Spleen (tissue), 3 donors: ENCODE results near the gene KLRC2.

ENCODE experiments used
- POLR2A ChIP-seq, 3 donors: fragments of 450-650 bp; IDR thresholded peaks; one replicate each; pipeline ENCODE4 v1.5.1; 2017; ENCODE audit warnings: antibody characterized with exemption in 3 of 3, mild to moderate bottlenecking in 1 of 3
- POLR2AphosphoS5 ChIP-seq, 3 donors: sonication (generic); formaldehyde crosslinking; IDR thresholded peaks; one replicate each; pipeline ENCODE4 v1.5.1; 2017; ENCODE audit warnings: antibody characterized with exemption in 3 of 3

DNA sequence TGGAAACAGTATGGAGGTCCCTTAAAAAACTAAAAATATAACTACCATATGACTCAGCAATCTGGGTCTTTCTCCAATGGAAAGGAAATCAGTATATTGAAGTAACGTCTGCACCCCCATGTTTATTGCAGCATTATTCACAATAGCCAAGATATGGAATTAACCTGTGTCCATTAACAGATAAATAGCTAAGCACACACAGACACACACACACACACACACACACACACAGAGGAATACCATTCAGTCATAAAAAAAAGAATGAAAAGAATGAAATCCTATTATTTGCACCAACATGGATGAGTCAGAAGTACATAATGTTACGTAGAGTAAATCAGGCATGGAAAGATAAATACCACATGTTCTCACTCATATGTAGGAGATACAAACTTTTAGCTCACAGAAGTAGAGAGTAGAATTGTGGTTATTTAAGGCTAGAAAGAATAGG, 50.6 kb downstream of the KLRC2 start:
- no peak for TF ChIP-seq POLR2AphosphoS5 (IDR thresholded peaks at IDR 0.05)
- TF ChIP-seq POLR2A (IDR thresholded peaks at IDR 0.05): no peak
